ENCODE data around the gene GPR61. TPM values are rescaled to one million over a fixed set of nuclear protein-coding genes. Genes with fewer than 3 reads are reported as not detected.

GPR61 gene
- total RNA-seq, 1 experiment from 2014 or later = 0.48 TPM

- Histone ChIP-seq H3K14ac (ENCODE audit: insufficient read depth, low read length) (no peak overlapping the region), H2BK20ac (ENCODE audit: low read depth, low read length, poor library complexity, severe bottlenecking) (no peak overlapping the region), H3K79me1 (ENCODE audit: insufficient read depth, low read depth, low read length, poor library complexity, severe bottlenecking) (no peaks in the 10 kb centered on the region), H2BK120ac (ENCODE audit: low read depth, low read length, poor library complexity, severe bottlenecking) (no peak overlapping the region), H2BK5ac (ENCODE audit: insufficient read length, low read length) (no peak overlapping the region), H3K9ac (ENCODE audit: extremely low read depth, insufficient read length, low read length) (no peak overlapping the region), H3K27ac (ENCODE audit: insufficient read length, low read depth, low read length) (no peak overlapping the region), H4K8ac (replicated peaks; ENCODE audit: insufficient read length, low read depth, low read length) (no peak overlapping the region), H2AK5ac (ENCODE audit: insufficient read length, low read length) (no peak overlapping the region), H4K5ac (ENCODE audit: insufficient read length, low read depth, low read length) (no peak overlapping the region), H4K20me1 (ENCODE audit: control insufficient read depth, insufficient read depth, insufficient read length) (no peaks in the 10 kb centered on the region), H3T11ph (ENCODE audit: low read length) (no peak overlapping the region), H2BK15ac (ENCODE audit: low read depth, low read length) (no peak overlapping the region), H3K4me1 (ENCODE audit: insufficient read depth, low read length) (no peaks in the 10 kb centered on the region), H3K4ac (ENCODE audit: low read depth, low read length) (no peak overlapping the region), H3K18ac (ENCODE audit: insufficient read length, low read depth, low read length) (no peak overlapping the region), H2AFZ (ENCODE audit: low read length) (no peak overlapping the region), H3K27me3 (ENCODE audit: insufficient read depth, low read length) (no peaks in the 10 kb centered on the region), H3K9me3 (ENCODE audit: control insufficient read depth, low read depth, low read length) (no peaks in the 10 kb centered on the region), H3K23ac (ENCODE audit: insufficient read length, low read depth, low read length) (no peak overlapping the region), H2BK12ac (ENCODE audit: insufficient read length, low read depth, low read length) (no peak overlapping the region), H3K56ac (ENCODE audit: insufficient read length, low read depth, low read length) (no peak overlapping the region), H3K79me2 (ENCODE audit: insufficient read depth, low read length) (no peaks in the 10 kb centered on the region), H4K91ac (ENCODE audit: insufficient read length, low read depth, low read length) (no peak overlapping the region), H3K23me2 (ENCODE audit: insufficient read length, low read depth, low read length, poor library complexity, severe bottlenecking) (peaks cover 4% of the 10 kb centered on the region), H3K4me2 (ENCODE audit: insufficient read depth, insufficient read length, low read length) (no peak overlapping the region)
- peaks cover 15% of the 10 kb centered on the region for H3K27me3 Mint-ChIP-seq (ENCODE audit: low read depth)
- no peak overlapping the region for H3K4me3 Mint-ChIP-seq
- TF ChIP-seq, protein P1, sequence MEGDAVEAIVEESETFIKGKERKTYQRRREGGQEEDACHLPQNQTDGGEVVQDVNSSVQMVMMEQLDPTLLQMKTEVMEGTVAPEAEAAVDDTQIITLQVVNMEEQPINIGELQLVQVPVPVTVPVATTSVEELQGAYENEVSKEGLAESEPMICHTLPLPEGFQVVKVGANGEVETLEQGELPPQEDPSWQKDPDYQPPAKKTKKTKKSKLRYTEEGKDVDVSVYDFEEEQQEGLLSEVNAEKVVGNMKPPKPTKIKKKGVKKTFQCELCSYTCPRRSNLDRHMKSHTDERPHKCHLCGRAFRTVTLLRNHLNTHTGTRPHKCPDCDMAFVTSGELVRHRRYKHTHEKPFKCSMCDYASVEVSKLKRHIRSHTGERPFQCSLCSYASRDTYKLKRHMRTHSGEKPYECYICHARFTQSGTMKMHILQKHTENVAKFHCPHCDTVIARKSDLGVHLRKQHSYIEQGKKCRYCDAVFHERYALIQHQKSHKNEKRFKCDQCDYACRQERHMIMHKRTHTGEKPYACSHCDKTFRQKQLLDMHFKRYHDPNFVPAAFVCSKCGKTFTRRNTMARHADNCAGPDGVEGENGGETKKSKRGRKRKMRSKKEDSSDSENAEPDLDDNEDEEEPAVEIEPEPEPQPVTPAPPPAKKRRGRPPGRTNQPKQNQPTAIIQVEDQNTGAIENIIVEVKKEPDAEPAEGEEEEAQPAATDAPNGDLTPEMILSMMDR (conservative IDR thresholded peaks at IDR 0.05) = no peak
- no peaks in the 10 kb centered on the region; a peak in 1 of 5 replicates for H3K9me3 Mint-ChIP-seq
- peaks cover 4 to 8% of the 10 kb centered on the region in 2 experiments for H3K4me1 Mint-ChIP-seq
- H3K36me3 Mint-ChIP-seq (ENCODE audit: insufficient read depth in 1 of 3, low read depth in 3 of 3) = no peaks in the 10 kb centered on the region
- H3K27ac Mint-ChIP-seq = no peak overlapping the region
- DNase-seq = no peak
- WGBS (ENCODE audit: extremely low coverage, insufficient read length, low lambda C conversion rate) = no CpG with 5 or more reads among the region's 16 CpGs
These were observed 7.8 kb upstream of the GPR61 start for GRCh38 chr1:109531826-109532364.
